CD4-positive, alpha-beta memory T cell (primary cell): Measurements from ENCODE around the gene RNASEH2B. TPM values are rescaled to one million over a fixed set of nuclear protein-coding genes. Genes with fewer than 3 reads are reported as not detected.

ENCODE experiments used
- CTCF ChIA-PET: fragments of 350-600 bp; sonication (Branson Sonifier 250); formaldehyde crosslinking; loops from one replicate; lab custom pipeline; 2021; ENCODE audit warnings: inconsistent platforms; ENCODE audit not compliant: partially characterized antibody; lab: Charles Lee
- POLR2A ChIA-PET: fragments of 350-600 bp; sonication (Branson Sonifier 250); formaldehyde crosslinking; loops from one replicate; lab custom pipeline; 2021; ENCODE audit not compliant: partially characterized antibody; lab: Charles Lee
- DNase-seq, 5 donors: peaks; one replicate each; pipeline versions ENCODE4 v3.0.0 to v3.0.0-alpha.2; 2020 to 2022; ENCODE audit warnings: mixed read lengths in 1 of 5
- H3K27ac ChIP-seq: one replicate; pipeline ENCODE4 v1.7.0; 2013; ENCODE audit warnings: low read depth, low read length
- H3K27me3 ChIP-seq: 2 replicates; pipeline ENCODE4 v1.7.0; 2013; ENCODE audit warnings: mild to moderate bottlenecking, low read length, moderate library complexity; ENCODE audit not compliant: insufficient read depth
- H3K36me3 ChIP-seq: 2 replicates; pipeline ENCODE4 v1.7.0; 2013; ENCODE audit warnings: mild to moderate bottlenecking, low read length, moderate library complexity; ENCODE audit not compliant: insufficient read depth
- H3K4me1 ChIP-seq: 2 replicates; pipeline ENCODE4 v1.7.0; 2013; ENCODE audit warnings: mild to moderate bottlenecking, low read length, moderate library complexity; ENCODE audit not compliant: insufficient read depth
- H3K4me3 ChIP-seq, 2 donors: one replicate each; pipeline ENCODE4 v1.7.0; 2013; ENCODE audit warnings: low read length in 2 of 2, mild to moderate bottlenecking in 1 of 2
- H3K9me3 ChIP-seq, 2 donors: one replicate each; pipeline ENCODE4 v1.7.0; 2013; ENCODE audit warnings: low read length in 2 of 2, control low read depth in 1 of 2; ENCODE audit not compliant: control insufficient read depth in 1 of 2
- H3K27ac Mint-ChIP-seq, 7 donors: one replicate each; pipeline ENCODE4 v1.8.0; 2020 to 2021; ENCODE audit warnings: mixed read lengths in 7 of 7, mild to moderate bottlenecking in 6 of 7, inconsistent platforms in 3 of 7, moderate library complexity in 3 of 7
- H3K27me3 Mint-ChIP-seq, 2 donors: one replicate each; pipeline ENCODE4 v1.8.0; 2020 to 2021; ENCODE audit warnings: mixed read lengths in 2 of 2
- H3K36me3 Mint-ChIP-seq, 2 donors: one replicate each; pipeline ENCODE4 v1.8.0; 2020 to 2021; ENCODE audit warnings: mixed read lengths in 2 of 2, inconsistent platforms in 1 of 2, mild to moderate bottlenecking in 1 of 2
- H3K4me1 Mint-ChIP-seq, 4 donors: one replicate each; pipeline ENCODE4 v1.8.0; 2020 to 2021; ENCODE audit warnings: mixed read lengths in 4 of 4, mild to moderate bottlenecking in 1 of 4
- H3K4me3 Mint-ChIP-seq, 8 donors: one replicate each; pipeline ENCODE4 v1.8.0; 2020 to 2021; ENCODE audit warnings: mixed read lengths in 8 of 8, mild to moderate bottlenecking in 7 of 8, moderate library complexity in 6 of 8, inconsistent platforms in 3 of 8
- H3K9me3 Mint-ChIP-seq, 8 donors: one replicate each; pipeline ENCODE4 v1.8.0; 2020 to 2021; ENCODE audit warnings: mixed read lengths in 8 of 8, mild to moderate bottlenecking in 5 of 8, inconsistent platforms in 3 of 8, moderate library complexity in 1 of 8
- intact Hi-C: fragments of 100-400 bp; cut with micrococcal nuclease; formaldehyde crosslinking; loops from one replicate; pipeline ENCODE4 v1.15.1; 2023
- polyA plus RNA-seq, 2 donors: library from polyadenylated mRNA; unstranded; fragments of 300-500 nt; fragmentation: Illumina TruSeq; gene quantifications; one replicate each; pipeline ENCODE4 v1.2.3, GENCODE V29; 2021
- total RNA-seq, 2 experiments: library from RNA; stranded (reverse); gene quantifications; one replicate each; pipeline ENCODE4 v1.2.3, GENCODE V29; 2021

Gene RNASEH2B
- total and polyA plus RNA-seq, 4 experiments from 2014 or later = 88.9 to 133 (median 103) TPM

DNA sequence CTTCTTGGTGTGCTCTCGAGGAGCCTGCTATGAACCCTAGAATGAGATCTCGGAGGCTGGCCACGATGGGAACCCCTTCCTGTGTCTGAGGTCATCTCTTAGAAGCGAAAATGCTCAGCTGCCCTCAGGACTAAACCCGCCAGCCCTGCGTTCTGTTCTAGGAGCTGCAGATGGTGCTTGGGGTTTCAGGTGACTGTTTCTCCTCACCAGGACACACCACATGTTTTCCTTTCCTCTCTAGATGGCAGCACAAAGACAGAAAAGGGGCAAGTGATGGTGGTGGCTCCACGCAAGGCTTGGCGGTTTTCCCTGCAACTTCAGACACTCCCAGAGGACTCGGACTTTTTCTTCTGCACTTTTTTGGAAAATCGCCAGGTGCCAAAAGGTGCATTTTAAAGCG is 60.1 kb downstream of the RNASEH2B start:
- POLR2A ChIA-PET = no interaction called here
- Histone ChIP-seq H3K27ac (no peak overlapping the region), H3K4me1 (no peaks in the 10 kb centered on the region), H3K27me3 (no peaks in the 10 kb centered on the region), H3K4me3 (no peak overlapping the region), H3K36me3 (peaks cover 23% of the 10 kb centered on the region), H3K9me3 (no peaks in the 10 kb centered on the region)
- CTCF ChIA-PET = interaction anchor here (0.7 kb wide), 1 partner anchor 100 kb away, joined by 3 read pairs; no protein-coding TSS in a partner anchor
- H3K4me1 Mint-ChIP-seq = no peaks in the 10 kb centered on the region
- peaks cover 0 to 2% (median 0%) of the 10 kb centered on the region in 8 donors for H3K9me3 Mint-ChIP-seq
- intact Hi-C loops = no loop called here
- H3K27me3 Mint-ChIP-seq = no peaks in the 10 kb centered on the region
- peaks cover 60 to 74% of the 10 kb centered on the region in 2 donors for H3K36me3 Mint-ChIP-seq
- DNase-seq = no peak
- H3K4me3 Mint-ChIP-seq = no peak overlapping the region
- no peak overlapping the region for H3K27ac Mint-ChIP-seq

DNA sequence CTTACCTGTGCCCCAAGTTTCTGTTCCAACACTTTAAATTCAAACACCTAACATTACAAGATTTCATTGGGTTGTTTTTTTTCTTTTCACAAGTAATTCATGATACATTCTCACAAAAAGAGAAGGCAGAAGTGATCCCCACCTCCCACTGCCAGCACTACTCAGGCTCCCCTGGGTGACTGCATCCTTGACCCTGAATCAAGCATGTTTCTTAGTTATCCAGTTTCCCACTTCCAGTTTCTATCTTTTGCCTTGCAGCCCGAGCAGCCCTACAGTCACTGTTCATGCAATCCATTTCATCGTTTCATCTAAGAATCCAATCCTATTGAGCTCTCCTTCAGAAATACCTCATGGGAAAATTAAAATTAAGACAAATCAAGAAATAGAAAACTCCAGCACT is 61.4 kb downstream of the RNASEH2B start:
- no peak for DNase-seq
- Histone ChIP-seq H3K36me3 (peaks cover 15% of the 10 kb centered on the region), H3K27ac (no peak overlapping the region), H3K4me1 (no peaks in the 10 kb centered on the region), H3K9me3 (no peaks in the 10 kb centered on the region), H3K4me3 (no peak overlapping the region), H3K27me3 (no peaks in the 10 kb centered on the region)
- ChIA-PET CTCF (no interaction called here), POLR2A (no interaction called here)
- Mint-ChIP-seq H3K4me1 (no peaks in the 10 kb centered on the region), H3K36me3 (peaks cover 61 to 74% of the 10 kb centered on the region in 2 donors), H3K4me3 (no peak overlapping the region), H3K27me3 (no peaks in the 10 kb centered on the region), H3K27ac (peak overlapping the region in 1 of 7 donors; percentile 23), H3K9me3 (peaks cover 0 to 2% (median 0%) of the 10 kb centered on the region in 8 donors)
- intact Hi-C loops = no loop called here

DNA sequence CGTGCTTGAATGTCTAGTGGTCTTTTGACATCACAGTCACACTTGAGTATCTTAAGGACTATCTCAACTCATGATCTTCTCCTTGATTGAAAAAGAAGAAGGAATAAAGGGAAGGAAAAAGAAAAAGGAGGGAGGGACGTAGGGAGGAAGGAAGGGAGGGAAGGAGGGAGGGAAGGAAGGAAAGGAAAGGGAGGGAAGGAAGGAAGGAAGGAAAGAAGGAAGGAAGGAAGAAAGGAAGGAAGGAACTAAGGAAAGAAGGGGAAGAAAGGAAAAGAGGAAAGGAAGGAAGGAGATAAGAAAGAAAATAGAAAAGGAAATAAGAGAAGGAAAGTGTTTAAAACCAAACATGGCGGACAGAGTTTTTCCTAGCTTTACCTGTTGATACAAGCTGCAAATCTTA is 64.7 kb downstream of the RNASEH2B start:
- ChIA-PET CTCF (interaction anchor here (0.5 kb wide), 1 partner anchor 1859 kb away, joined by 3 read pairs; no protein-coding TSS in a partner anchor), POLR2A (no interaction called here)
- H3K27me3 ChIP-seq = no peaks in the 10 kb centered on the region
- H3K4me3 Mint-ChIP-seq = no peak overlapping the region
- H3K9me3 Mint-ChIP-seq = peaks cover 0 to 6% (median 0%) of the 10 kb centered on the region in 8 donors
- intact Hi-C loops = no loop called here
- no peak overlapping the region for H3K27ac ChIP-seq
- H3K9me3 ChIP-seq = no peaks in the 10 kb centered on the region
- peaks cover 15% of the 10 kb centered on the region for H3K36me3 ChIP-seq
- no peak for DNase-seq
- no peaks in the 10 kb centered on the region for H3K27me3 Mint-ChIP-seq
- H3K27ac Mint-ChIP-seq = no peak overlapping the region
- H3K4me1 Mint-ChIP-seq = no peaks in the 10 kb centered on the region
- peaks cover 74 to 84% of the 10 kb centered on the region in 2 donors for H3K36me3 Mint-ChIP-seq
- H3K4me1 ChIP-seq = no peaks in the 10 kb centered on the region
- no peak overlapping the region for H3K4me3 ChIP-seq

DNA sequence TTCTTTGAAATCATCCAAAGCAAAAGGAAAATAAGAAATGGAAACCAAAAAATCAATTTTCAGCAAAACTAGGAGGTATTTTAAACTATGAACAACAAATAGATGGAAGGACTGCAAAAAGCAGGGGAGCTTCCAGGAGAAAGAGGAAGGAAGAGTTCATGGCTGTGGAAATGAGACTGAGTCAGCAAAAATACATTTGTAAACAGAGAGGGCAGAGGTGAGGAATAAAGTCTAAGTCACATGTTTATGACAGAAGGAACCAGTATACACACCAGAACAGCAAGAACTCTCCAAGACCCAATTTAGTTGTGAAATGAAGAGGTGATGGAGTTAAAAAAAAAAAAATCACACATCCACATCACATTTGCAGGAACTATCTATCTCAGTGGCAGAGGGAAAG is 69.6 kb downstream of the RNASEH2B start:
- H3K36me3 Mint-ChIP-seq = peaks cover 46 to 59% of the 10 kb centered on the region in 2 donors
- intact Hi-C loops = no loop called here
- Histone ChIP-seq H3K4me3 (no peak overlapping the region), H3K27me3 (no peaks in the 10 kb centered on the region), H3K9me3 (no peaks in the 10 kb centered on the region), H3K27ac (no peak overlapping the region), H3K36me3 (no peaks in the 10 kb centered on the region), H3K4me1 (no peaks in the 10 kb centered on the region)
- DNase-seq = no peak
- ChIA-PET POLR2A (no interaction called here), CTCF (interaction anchor here (1.7 kb wide), 1 partner anchor 90 kb away, joined by 4 read pairs; no protein-coding TSS in a partner anchor)
- H3K27me3 Mint-ChIP-seq = no peaks in the 10 kb centered on the region
- H3K27ac Mint-ChIP-seq = peak overlapping the region in 1 of 7 donors; percentile 38
- peaks cover 0 to 11% (median 7%) of the 10 kb centered on the region in 8 donors for H3K9me3 Mint-ChIP-seq
- H3K4me1 Mint-ChIP-seq = no peaks in the 10 kb centered on the region
- H3K4me3 Mint-ChIP-seq = no peak overlapping the region

DNA sequence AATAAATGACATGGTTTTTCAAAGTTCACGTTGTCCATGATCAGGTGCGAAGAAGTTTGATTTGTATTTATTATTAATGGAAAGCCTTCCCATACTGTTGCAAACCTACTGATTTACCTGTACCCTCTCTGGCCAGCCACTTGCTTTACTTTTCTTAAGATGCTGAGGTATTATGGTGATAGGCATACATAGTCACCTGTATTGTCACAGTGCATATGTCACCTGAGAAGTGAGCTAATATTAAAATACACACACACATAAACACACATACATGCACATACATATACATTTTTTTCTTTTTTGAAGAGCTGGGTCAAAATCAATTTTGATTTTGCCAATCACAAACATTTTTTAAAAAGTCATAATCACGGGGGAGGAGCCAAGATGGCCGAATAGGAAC is 72.1 kb downstream of the RNASEH2B start:
- Histone ChIP-seq H3K36me3 (no peaks in the 10 kb centered on the region), H3K4me1 (no peaks in the 10 kb centered on the region), H3K27me3 (no peaks in the 10 kb centered on the region), H3K4me3 (no peak overlapping the region), H3K27ac (no peak overlapping the region), H3K9me3 (no peaks in the 10 kb centered on the region)
- H3K4me3 Mint-ChIP-seq = no peak overlapping the region
- H3K9me3 Mint-ChIP-seq = peaks cover 0 to 11% (median 7%) of the 10 kb centered on the region in 8 donors
- H3K36me3 Mint-ChIP-seq = peaks cover 25 to 34% of the 10 kb centered on the region in 2 donors
- ChIA-PET POLR2A (no interaction called here), CTCF (no interaction called here)
- no peak overlapping the region for H3K27ac Mint-ChIP-seq
- intact Hi-C loops = no loop called here
- DNase-seq = no peak
- H3K4me1 Mint-ChIP-seq = no peaks in the 10 kb centered on the region
- H3K27me3 Mint-ChIP-seq = no peaks in the 10 kb centered on the region

DNA sequence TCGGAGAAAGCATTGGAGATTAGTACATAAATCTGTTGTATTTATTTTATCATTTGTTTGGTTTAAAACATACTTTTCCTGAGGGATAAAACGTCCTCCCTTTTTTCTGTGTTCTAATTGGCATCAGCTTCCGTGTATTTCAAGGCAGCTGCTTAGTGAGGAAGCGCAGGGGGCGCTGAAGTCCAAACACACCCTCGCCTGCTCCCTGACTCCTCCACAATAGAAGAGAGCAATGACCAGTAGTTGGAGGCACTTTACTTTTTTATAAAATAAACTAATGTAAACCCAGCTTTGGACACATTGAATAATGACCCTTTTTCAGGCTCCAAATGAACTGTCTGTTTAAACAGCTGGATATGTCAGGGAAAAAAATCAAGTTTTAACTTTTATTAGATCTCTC is 79.9 kb downstream of the RNASEH2B start:
- H3K27me3 Mint-ChIP-seq = no peaks in the 10 kb centered on the region
- intact Hi-C loops = no loop called here
- ChIA-PET CTCF (no interaction called here), POLR2A (no interaction called here)
- no peak overlapping the region for H3K27ac ChIP-seq
- H3K4me1 Mint-ChIP-seq = peaks cover 8 to 27% (median 14%) of the 10 kb centered on the region in 4 donors
- H3K36me3 ChIP-seq = no peaks in the 10 kb centered on the region
- peaks cover 0 to 9% (median 5%) of the 10 kb centered on the region in 8 donors for H3K9me3 Mint-ChIP-seq
- H3K36me3 Mint-ChIP-seq = peaks cover 4 to 6% of the 10 kb centered on the region in 2 donors
- H3K27ac Mint-ChIP-seq = no peak overlapping the region
- H3K4me3 ChIP-seq = no peak overlapping the region
- H3K4me1 ChIP-seq = peaks cover 18% of the 10 kb centered on the region
- no peak overlapping the region for H3K4me3 Mint-ChIP-seq
- no peaks in the 10 kb centered on the region for H3K27me3 ChIP-seq
- H3K9me3 ChIP-seq = no peaks in the 10 kb centered on the region
- DNase-seq = no peak

DNA sequence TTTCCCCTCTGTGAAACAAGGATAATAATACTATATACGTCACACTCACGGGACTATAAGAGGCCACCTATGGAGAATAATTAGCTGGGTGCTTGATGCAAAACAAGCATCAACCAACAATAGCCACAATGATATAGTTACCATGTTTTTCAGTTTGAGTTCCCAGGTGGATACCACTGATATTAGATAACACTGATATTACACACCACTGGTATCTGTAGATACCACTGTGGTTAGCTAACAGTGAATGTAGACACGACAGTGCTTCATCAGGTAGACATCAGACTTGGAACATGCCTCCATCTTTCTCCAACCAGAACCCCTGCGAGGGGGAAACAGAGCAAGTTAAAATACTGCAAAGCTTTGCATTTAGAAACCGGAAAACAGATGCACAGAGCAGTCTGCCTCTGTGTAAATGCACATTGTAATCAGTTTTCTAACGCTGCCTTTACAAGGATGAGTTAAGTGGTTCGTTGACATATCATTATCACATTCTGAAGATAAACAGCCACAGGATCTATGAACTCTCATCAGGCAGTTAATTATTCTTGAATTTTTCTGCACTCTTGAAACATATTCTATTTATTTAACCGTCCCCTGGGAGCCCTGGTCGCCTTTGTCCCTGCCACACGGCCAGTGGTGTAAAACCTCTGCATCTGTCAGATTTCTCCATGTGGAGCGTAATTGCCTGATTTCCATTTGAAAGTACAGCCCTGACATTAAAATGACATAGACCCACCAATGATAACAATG is 80.7 kb downstream of the RNASEH2B start:
- Histone ChIP-seq H3K4me3 (no peak overlapping the region), H3K27ac (no peak overlapping the region), H3K36me3 (no peaks in the 10 kb centered on the region), H3K9me3 (no peaks in the 10 kb centered on the region), H3K4me1 (peaks cover 18% of the 10 kb centered on the region), H3K27me3 (no peaks in the 10 kb centered on the region)
- peaks cover 0 to 7% (median 5%) of the 10 kb centered on the region in 8 donors for H3K9me3 Mint-ChIP-seq
- no peak for DNase-seq
- no peak overlapping the region for H3K4me3 Mint-ChIP-seq
- POLR2A ChIA-PET = no interaction called here
- intact Hi-C loops = no loop called here
- H3K27me3 Mint-ChIP-seq = no peaks in the 10 kb centered on the region
- H3K27ac Mint-ChIP-seq = peak overlapping the region in 3 of 7 donors; percentile 62 to 77 (median 67)
- peaks cover 8 to 27% (median 14%) of the 10 kb centered on the region in 4 donors for H3K4me1 Mint-ChIP-seq
- H3K36me3 Mint-ChIP-seq = peaks cover 4 to 6% of the 10 kb centered on the region in 2 donors
- CTCF ChIA-PET = no interaction called here
